ENCODE data around the gene NHEJ1. TPM values are rescaled to one million over a fixed set of nuclear protein-coding genes. Genes with fewer than 3 reads are reported as not detected.

NHEJ1 gene
- total RNA-seq, 1 experiment from 2014 or later: 20.8 TPM

DNA sequence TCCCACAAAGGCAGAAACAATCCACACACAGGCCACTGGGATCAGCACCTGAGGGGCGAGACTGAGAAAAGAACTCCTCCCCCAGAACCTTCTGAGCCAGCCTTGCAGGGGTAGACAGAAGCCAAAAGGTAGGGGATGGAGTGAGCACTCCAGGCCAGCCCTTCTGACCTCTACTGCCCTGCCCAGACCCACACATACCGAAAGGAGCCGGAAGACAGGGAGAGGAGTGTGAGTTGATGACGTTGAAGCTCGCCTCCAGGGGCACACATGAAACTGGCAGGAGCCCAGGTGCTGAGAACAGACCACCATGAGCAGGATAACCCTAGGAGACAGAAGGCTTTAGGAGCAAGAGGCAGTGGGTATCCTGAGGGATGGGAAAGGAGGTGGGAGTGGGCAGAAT lies 7.4 kb upstream of the NHEJ1 start:
- H3K79me1 ChIP-seq (ENCODE audit: insufficient read depth, low read depth, low read length, poor library complexity, severe bottlenecking): no peaks in the 10 kb centered on the region
- no peak overlapping the region for H3K23ac ChIP-seq (ENCODE audit: insufficient read length, low read depth, low read length)
- H4K5ac ChIP-seq (ENCODE audit: insufficient read length, low read depth, low read length): no peak overlapping the region
- no peak overlapping the region for H3K14ac ChIP-seq (ENCODE audit: insufficient read depth, low read length)
- H2AK5ac ChIP-seq (ENCODE audit: insufficient read length, low read length): no peak overlapping the region
- Mint-ChIP-seq H3K27me3 (ENCODE audit: low read depth) (peaks cover 7% of the 10 kb centered on the region), H3K36me3 (ENCODE audit: insufficient read depth in 1 of 3, low read depth in 3 of 3) (peaks cover 4 to 11% (median 5%) of the 10 kb centered on the region in 3 experiments; a peak in 4 of 7 replicates), H3K9me3 (no peaks in the 10 kb centered on the region; a peak in 1 of 5 replicates), H3K4me3 (no peak overlapping the region), H3K4me1 (peaks cover 0 to 4% of the 10 kb centered on the region in 2 experiments; a peak in 1 of 4 replicates), H3K27ac (no peak overlapping the region)
- H3K27me3 ChIP-seq (ENCODE audit: insufficient read depth, low read length): no peaks in the 10 kb centered on the region
- no peak overlapping the region for H2BK120ac ChIP-seq (ENCODE audit: low read depth, low read length, poor library complexity, severe bottlenecking)
- no peaks in the 10 kb centered on the region for H3K4me1 ChIP-seq (ENCODE audit: insufficient read depth, low read length)
- H3K9me3 ChIP-seq (ENCODE audit: control insufficient read depth, low read depth, low read length): no peaks in the 10 kb centered on the region
- no peak overlapping the region for H3K4ac ChIP-seq (ENCODE audit: low read depth, low read length)
- no peak overlapping the region for H3K27ac ChIP-seq (ENCODE audit: insufficient read length, low read depth, low read length)
- H3K23me2 ChIP-seq (ENCODE audit: insufficient read length, low read depth, low read length, poor library complexity, severe bottlenecking): peaks cover 2% of the 10 kb centered on the region
- TF ChIP-seq, protein P1, sequence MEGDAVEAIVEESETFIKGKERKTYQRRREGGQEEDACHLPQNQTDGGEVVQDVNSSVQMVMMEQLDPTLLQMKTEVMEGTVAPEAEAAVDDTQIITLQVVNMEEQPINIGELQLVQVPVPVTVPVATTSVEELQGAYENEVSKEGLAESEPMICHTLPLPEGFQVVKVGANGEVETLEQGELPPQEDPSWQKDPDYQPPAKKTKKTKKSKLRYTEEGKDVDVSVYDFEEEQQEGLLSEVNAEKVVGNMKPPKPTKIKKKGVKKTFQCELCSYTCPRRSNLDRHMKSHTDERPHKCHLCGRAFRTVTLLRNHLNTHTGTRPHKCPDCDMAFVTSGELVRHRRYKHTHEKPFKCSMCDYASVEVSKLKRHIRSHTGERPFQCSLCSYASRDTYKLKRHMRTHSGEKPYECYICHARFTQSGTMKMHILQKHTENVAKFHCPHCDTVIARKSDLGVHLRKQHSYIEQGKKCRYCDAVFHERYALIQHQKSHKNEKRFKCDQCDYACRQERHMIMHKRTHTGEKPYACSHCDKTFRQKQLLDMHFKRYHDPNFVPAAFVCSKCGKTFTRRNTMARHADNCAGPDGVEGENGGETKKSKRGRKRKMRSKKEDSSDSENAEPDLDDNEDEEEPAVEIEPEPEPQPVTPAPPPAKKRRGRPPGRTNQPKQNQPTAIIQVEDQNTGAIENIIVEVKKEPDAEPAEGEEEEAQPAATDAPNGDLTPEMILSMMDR (conservative IDR thresholded peaks at IDR 0.05): no peak
- H3K18ac ChIP-seq (ENCODE audit: insufficient read length, low read depth, low read length): no peak overlapping the region
- no peak overlapping the region for H2BK5ac ChIP-seq (ENCODE audit: insufficient read length, low read length)
- DNase-seq: no peak
- no peak overlapping the region for H2BK12ac ChIP-seq (ENCODE audit: insufficient read length, low read depth, low read length)
- H2AFZ ChIP-seq (ENCODE audit: low read length): no peak overlapping the region
- WGBS (ENCODE audit: extremely low coverage, insufficient read length, low lambda C conversion rate): no CpG with 5 or more reads among the region's 5 CpGs
- H4K91ac ChIP-seq (ENCODE audit: insufficient read length, low read depth, low read length): no peak overlapping the region
- no peaks in the 10 kb centered on the region for H4K20me1 ChIP-seq (ENCODE audit: control insufficient read depth, insufficient read depth, insufficient read length)
- no peak overlapping the region for H3T11ph ChIP-seq (ENCODE audit: low read length)
- no peak overlapping the region for H4K8ac ChIP-seq (replicated peaks; ENCODE audit: insufficient read length, low read depth, low read length)
- H3K9ac ChIP-seq (ENCODE audit: extremely low read depth, insufficient read length, low read length): no peak overlapping the region
- H2BK20ac ChIP-seq (ENCODE audit: low read depth, low read length, poor library complexity, severe bottlenecking): no peak overlapping the region
- no peak overlapping the region for H2BK15ac ChIP-seq (ENCODE audit: low read depth, low read length)
- no peak overlapping the region for H3K56ac ChIP-seq (ENCODE audit: insufficient read length, low read depth, low read length)
- no peak overlapping the region for H3K4me2 ChIP-seq (ENCODE audit: insufficient read depth, insufficient read length, low read length)
- no peaks in the 10 kb centered on the region for H3K79me2 ChIP-seq (ENCODE audit: insufficient read depth, low read length)

Data from H9 (cell line).